Smooth muscle cell (in vitro differentiated cells): ENCODE data around the gene ITIH6. TPM values are rescaled to one million over a fixed set of nuclear protein-coding genes. Genes with fewer than 3 reads are reported as not detected.

Experiments
- DNase-seq: peaks from one replicate; lab custom pipeline; 2025; ENCODE audit not compliant: unreplicated experiment; lab: John Stamatoyannopoulos, UW
- H2AFZ ChIP-seq: fragments of 200-600 bp; sonication (generic); 2 replicates; pipeline ENCODE4 v1.6.0; 2016; ENCODE audit warnings: antibody characterized with exemption, low read depth, mild to moderate bottlenecking
- H3F3A ChIP-seq: fragments of 200-600 bp; sonication (generic); 2 replicates; pipeline ENCODE4 v1.6.0; 2017; ENCODE audit warnings: antibody characterized with exemption, low read depth
- H3K27ac ChIP-seq: fragments of 200-600 bp; sonication (generic); 2 replicates; pipeline ENCODE4 v1.5.1; 2016; ENCODE audit warnings: low read depth, mild to moderate bottlenecking
- H3K27me3 ChIP-seq: fragments of 200-600 bp; sonication (generic); 2 replicates; pipeline ENCODE4 v1.6.1; 2016; ENCODE audit warnings: low read depth, mild to moderate bottlenecking
- H3K36me3 ChIP-seq: fragments of 200-600 bp; sonication (generic); 2 replicates; pipeline ENCODE4 v1.5.1; 2016; ENCODE audit warnings: low read depth
- H3K4me1 ChIP-seq: fragments of 200-600 bp; sonication (generic); 2 replicates; pipeline ENCODE4 v1.5.1; 2016; ENCODE audit warnings: low read depth
- H3K4me2 ChIP-seq: fragments of 200-600 bp; sonication (generic); 2 replicates; pipeline ENCODE4 v1.6.0; 2016; ENCODE audit warnings: mild to moderate bottlenecking
- H3K4me3 ChIP-seq: fragments of 200-600 bp; sonication (generic); 2 replicates; pipeline ENCODE4 v1.5.1; 2016; ENCODE audit warnings: mild to moderate bottlenecking
- H3K79me2 ChIP-seq: fragments of 200-600 bp; sonication (generic); 2 replicates; pipeline ENCODE4 v1.6.0; 2016; ENCODE audit warnings: low read depth, mild to moderate bottlenecking
- H3K9ac ChIP-seq: fragments of 200-600 bp; sonication (generic); 2 replicates; pipeline ENCODE4 v1.6.0; 2016; ENCODE audit warnings: low read depth
- H3K9me3 ChIP-seq: fragments of 200-600 bp; sonication (generic); replicated peaks from 2 replicates; pipeline ENCODE4 v1.5.1; 2016; ENCODE audit warnings: low read depth
- H4K20me1 ChIP-seq: fragments of 200-600 bp; sonication (generic); 2 replicates; pipeline ENCODE4 v1.6.0; 2016; ENCODE audit warnings: low read depth
- CTCF ChIP-seq: fragments of 200-600 bp; sonication (generic); IDR thresholded peaks from 2 replicates; pipeline ENCODE4 v1.5.1; 2017; ENCODE audit warnings: borderline replicate concordance, mild to moderate bottlenecking, antibody characterized with exemption; ENCODE audit not compliant: insufficient read depth, poor library complexity, severe bottlenecking
- WGBS: methylation state at CpG from one replicate; pipeline ENCODE4 v1.1.7; 2016; ENCODE audit warnings: low lambda C conversion rate; 5-methylcytosine and 5-hydroxymethylcytosine counted together
- polyA plus RNA-seq: library from polyadenylated mRNA; unstranded; fragments of >200 nt; fragmentation: Nextera tagmentation; extraction: Ambion mirVana; gene quantifications from 2 replicates; pipeline ENCODE4 v1.2.1, GENCODE V29; 2016
- total RNA-seq: library from RNA; depleted of rRNA; stranded (reverse); fragments of >200 nt; gene quantifications from 2 replicates; pipeline ENCODE4 v1.2.3, GENCODE V29; 2014

The ITIH6 gene
- total and polyA plus RNA-seq, 2 experiments from 2014 or later = not detected

GRCh38 chrX:54825716-54826438 lies 27.8 kb upstream of the ITIH6 start:
- Histone ChIP-seq H3K4me3 (no peak overlapping the region), H3K36me3 (no peaks in the 10 kb centered on the region), H3K79me2 (no peaks in the 10 kb centered on the region), H3K27ac (no peak overlapping the region), H3K27me3 (no peaks in the 10 kb centered on the region), H3K9ac (no peak overlapping the region), H3F3A (no peaks in the 10 kb centered on the region), H3K4me2 (no peak overlapping the region), H4K20me1 (no peaks in the 10 kb centered on the region), H3K9me3 (no peaks in the 10 kb centered on the region), H3K4me1 (no peaks in the 10 kb centered on the region), H2AFZ (no peak overlapping the region)
- 76% methylated on average over 8 of the region's 8 CpGs for WGBS
- no peak for TF ChIP-seq CTCF
- DNase-seq = no peak

DNA sequence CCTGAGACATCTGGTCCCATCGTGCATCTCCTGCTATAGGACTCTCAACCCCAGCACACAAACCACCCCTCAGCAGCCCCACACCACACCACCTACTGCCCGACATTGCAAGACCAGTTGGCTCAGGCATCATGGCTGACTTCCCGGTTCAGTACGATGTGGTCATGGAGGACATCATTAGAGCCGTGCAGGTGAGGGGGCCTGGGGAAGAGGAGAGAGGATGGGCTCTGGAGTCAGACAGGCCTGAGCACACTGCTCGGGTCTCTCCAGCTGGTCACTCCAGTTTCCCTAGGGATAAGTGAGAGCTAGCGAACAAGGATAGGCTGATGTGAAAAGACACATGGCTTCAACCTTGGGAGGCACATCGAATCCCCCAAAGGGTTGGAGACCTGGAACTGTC lies 26.7 kb upstream of the ITIH6 start:
- Histone ChIP-seq H3K36me3 (no peaks in the 10 kb centered on the region), H3K9ac (no peak overlapping the region), H3K79me2 (no peaks in the 10 kb centered on the region), H2AFZ (no peak overlapping the region), H3K9me3 (no peaks in the 10 kb centered on the region), H3K27ac (no peak overlapping the region), H3K4me3 (no peak overlapping the region), H3K4me1 (no peaks in the 10 kb centered on the region), H3F3A (no peaks in the 10 kb centered on the region), H4K20me1 (no peaks in the 10 kb centered on the region), H3K4me2 (no peak overlapping the region), H3K27me3 (no peaks in the 10 kb centered on the region)
- no peak for TF ChIP-seq CTCF
- 87% methylated on average over 8 of the region's 8 CpGs for WGBS
- DNase-seq = no peak

- Histone ChIP-seq H2AFZ (no peak overlapping the region), H3K27me3 (no peaks in the 10 kb centered on the region)
- no peak for TF ChIP-seq CTCF
These were observed 26.1 kb upstream of the ITIH6 start for GRCh38 chrX:54824195-54824594.

GRCh38 chrX:54821310-54821709 lies 23.3 kb upstream of the ITIH6 start:
- no peak for DNase-seq
- H3K79me2 ChIP-seq = no peaks in the 10 kb centered on the region
- no peak overlapping the region for H3K4me2 ChIP-seq
- no peaks in the 10 kb centered on the region for H3K4me1 ChIP-seq
- H3K9me3 ChIP-seq = no peaks in the 10 kb centered on the region
- peaks cover 2% of the 10 kb centered on the region for H4K20me1 ChIP-seq
- H3K27me3 ChIP-seq = no peaks in the 10 kb centered on the region
- no peak overlapping the region for H3K4me3 ChIP-seq
- H2AFZ ChIP-seq = no peak overlapping the region
- 81% methylated on average over 2 of the region's 2 CpGs for WGBS
- H3K9ac ChIP-seq = no peak overlapping the region
- TF ChIP-seq CTCF = no peak
- H3K36me3 ChIP-seq = no peaks in the 10 kb centered on the region
- H3K27ac ChIP-seq = no peak overlapping the region
- no peaks in the 10 kb centered on the region for H3F3A ChIP-seq

More at GRCh38 chrX:54824195-54824594, 26.1 kb upstream of the ITIH6 start:
- no peak overlapping the region for H3K4me2 ChIP-seq
- DNase-seq = no peak
- no peak overlapping the region for H3K4me3 ChIP-seq
- H4K20me1 ChIP-seq = no peaks in the 10 kb centered on the region
- H3K79me2 ChIP-seq = no peaks in the 10 kb centered on the region
- H3K4me1 ChIP-seq = no peaks in the 10 kb centered on the region
- 88% methylated on average over 5 of the region's 5 CpGs for WGBS
- H3K9me3 ChIP-seq = no peaks in the 10 kb centered on the region
- H3K27ac ChIP-seq = no peak overlapping the region
- H3K9ac ChIP-seq = no peak overlapping the region
- no peaks in the 10 kb centered on the region for H3F3A ChIP-seq
- no peaks in the 10 kb centered on the region for H3K36me3 ChIP-seq
